ENCODE results near the gene CEP95. TPM values are rescaled to one million over a fixed set of nuclear protein-coding genes. Genes with fewer than 3 reads are reported as not detected.

Gene CEP95
- total RNA-seq, 1 experiment from 2014 or later = 63.8 TPM

DNA sequence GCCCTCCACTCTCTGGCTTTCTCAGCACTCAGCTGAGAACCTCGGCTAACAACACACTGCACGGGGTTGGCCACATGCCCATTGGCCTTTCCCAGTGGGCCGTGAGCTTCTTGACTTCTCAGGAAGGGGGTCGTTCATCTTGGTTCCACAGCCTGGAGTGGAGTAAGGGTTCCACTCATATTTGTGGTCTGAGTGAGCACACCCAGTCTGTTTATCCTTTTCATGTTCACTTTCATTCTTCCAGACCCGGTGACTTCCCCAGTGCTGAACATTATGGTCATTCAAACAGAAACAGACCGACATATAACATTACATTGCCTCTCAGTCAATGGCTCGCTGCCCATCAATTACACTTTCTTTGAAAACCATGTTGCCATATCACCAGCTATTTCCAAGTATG is 49.6 kb upstream of the CEP95 start:
- Mint-ChIP-seq H3K27me3 (ENCODE audit: low read depth) (no peaks in the 10 kb centered on the region), H3K9me3 (no peaks in the 10 kb centered on the region), H3K36me3 (no peaks in the 10 kb centered on the region), H3K27ac (no peak overlapping the region), H3K4me3 (no peak overlapping the region), H3K4me1 (no peaks in the 10 kb centered on the region)
- CTCF ChIA-PET = no interaction called here
- ATAC-seq = no peak
- no peak for DNase-seq (ENCODE audit: low spot score)
- TF ChIP-seq FOXP1 (CRISPR knock-in tag; IDR thresholded peaks at IDR 0.05; ENCODE audit: borderline replicate concordance) = no peak
- no peak for TF ChIP-seq RELA (CRISPR knock-in tag; IDR thresholded peaks at IDR 0.05; ENCODE audit: borderline replicate concordance)
- TF ChIP-seq, protein P1, sequence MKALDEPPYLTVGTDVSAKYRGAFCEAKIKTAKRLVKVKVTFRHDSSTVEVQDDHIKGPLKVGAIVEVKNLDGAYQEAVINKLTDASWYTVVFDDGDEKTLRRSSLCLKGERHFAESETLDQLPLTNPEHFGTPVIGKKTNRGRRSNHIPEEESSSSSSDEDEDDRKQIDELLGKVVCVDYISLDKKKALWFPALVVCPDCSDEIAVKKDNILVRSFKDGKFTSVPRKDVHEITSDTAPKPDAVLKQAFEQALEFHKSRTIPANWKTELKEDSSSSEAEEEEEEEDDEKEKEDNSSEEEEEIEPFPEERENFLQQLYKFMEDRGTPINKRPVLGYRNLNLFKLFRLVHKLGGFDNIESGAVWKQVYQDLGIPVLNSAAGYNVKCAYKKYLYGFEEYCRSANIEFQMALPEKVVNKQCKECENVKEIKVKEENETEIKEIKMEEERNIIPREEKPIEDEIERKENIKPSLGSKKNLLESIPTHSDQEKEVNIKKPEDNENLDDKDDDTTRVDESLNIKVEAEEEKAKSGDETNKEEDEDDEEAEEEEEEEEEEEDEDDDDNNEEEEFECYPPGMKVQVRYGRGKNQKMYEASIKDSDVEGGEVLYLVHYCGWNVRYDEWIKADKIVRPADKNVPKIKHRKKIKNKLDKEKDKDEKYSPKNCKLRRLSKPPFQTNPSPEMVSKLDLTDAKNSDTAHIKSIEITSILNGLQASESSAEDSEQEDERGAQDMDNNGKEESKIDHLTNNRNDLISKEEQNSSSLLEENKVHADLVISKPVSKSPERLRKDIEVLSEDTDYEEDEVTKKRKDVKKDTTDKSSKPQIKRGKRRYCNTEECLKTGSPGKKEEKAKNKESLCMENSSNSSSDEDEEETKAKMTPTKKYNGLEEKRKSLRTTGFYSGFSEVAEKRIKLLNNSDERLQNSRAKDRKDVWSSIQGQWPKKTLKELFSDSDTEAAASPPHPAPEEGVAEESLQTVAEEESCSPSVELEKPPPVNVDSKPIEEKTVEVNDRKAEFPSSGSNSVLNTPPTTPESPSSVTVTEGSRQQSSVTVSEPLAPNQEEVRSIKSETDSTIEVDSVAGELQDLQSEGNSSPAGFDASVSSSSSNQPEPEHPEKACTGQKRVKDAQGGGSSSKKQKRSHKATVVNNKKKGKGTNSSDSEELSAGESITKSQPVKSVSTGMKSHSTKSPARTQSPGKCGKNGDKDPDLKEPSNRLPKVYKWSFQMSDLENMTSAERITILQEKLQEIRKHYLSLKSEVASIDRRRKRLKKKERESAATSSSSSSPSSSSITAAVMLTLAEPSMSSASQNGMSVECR (CRISPR knock-in tag; IDR thresholded peaks at IDR 0.05; ENCODE audit: borderline replicate concordance) = no peak
- POLR2A ChIA-PET = no interaction called here

DNA sequence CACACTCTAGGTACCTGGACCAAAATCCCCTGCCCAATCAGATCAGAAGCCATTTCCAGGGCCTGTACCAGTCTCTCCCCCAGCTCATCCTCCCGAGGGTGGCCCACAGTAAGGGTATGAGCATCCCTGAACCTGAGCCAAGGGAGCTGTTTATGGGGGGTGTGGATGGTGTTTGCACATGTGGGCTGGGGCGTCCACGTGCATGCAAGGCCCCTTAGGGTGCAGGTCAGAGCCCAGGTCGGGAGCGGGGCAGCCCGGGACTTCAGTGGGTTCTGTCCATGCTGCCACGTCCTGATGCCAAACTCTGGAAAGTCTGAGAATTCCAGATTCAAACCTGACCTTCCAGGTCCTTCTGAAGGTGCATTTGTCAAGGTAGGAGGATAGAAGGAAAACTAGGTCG is 48.0 kb upstream of the CEP95 start:
- DNase-seq (ENCODE audit: low spot score) (no peak), ATAC-seq (no peak)
- Mint-ChIP-seq H3K36me3 (no peaks in the 10 kb centered on the region), H3K4me1 (no peaks in the 10 kb centered on the region), H3K4me3 (no peak overlapping the region), H3K27me3 (ENCODE audit: low read depth) (no peaks in the 10 kb centered on the region), H3K9me3 (no peaks in the 10 kb centered on the region), H3K27ac (no peak overlapping the region)
- ChIA-PET CTCF (interaction anchor here (0.6 to 1.5 kb wide), 2 partner anchors 33 to 40 kb away, joined by 3 read pairs; no protein-coding TSS in a partner anchor), POLR2A (no interaction called here)
- TF ChIP-seq, protein P2, sequence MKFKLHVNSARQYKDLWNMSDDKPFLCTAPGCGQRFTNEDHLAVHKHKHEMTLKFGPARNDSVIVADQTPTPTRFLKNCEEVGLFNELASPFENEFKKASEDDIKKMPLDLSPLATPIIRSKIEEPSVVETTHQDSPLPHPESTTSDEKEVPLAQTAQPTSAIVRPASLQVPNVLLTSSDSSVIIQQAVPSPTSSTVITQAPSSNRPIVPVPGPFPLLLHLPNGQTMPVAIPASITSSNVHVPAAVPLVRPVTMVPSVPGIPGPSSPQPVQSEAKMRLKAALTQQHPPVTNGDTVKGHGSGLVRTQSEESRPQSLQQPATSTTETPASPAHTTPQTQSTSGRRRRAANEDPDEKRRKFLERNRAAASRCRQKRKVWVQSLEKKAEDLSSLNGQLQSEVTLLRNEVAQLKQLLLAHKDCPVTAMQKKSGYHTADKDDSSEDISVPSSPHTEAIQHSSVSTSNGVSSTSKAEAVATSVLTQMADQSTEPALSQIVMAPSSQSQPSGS (CRISPR knock-in tag; IDR thresholded peaks at IDR 0.05; ENCODE audit: borderline replicate concordance, low read depth) = no peak
- TF ChIP-seq OVOL2 (CRISPR knock-in tag; IDR thresholded peaks at IDR 0.05; ENCODE audit: borderline replicate concordance) (no peak), PRRX2 (CRISPR knock-in tag; IDR thresholded peaks at IDR 0.05) (no peak), CREB1 (CRISPR knock-in tag; IDR thresholded peaks at IDR 0.05) (no peak), ZNF138 (CRISPR knock-in tag; conservative IDR thresholded peaks at IDR 0.05) (no peak), NR3C1 (CRISPR knock-in tag; conservative IDR thresholded peaks at IDR 0.05; ENCODE audit: low read depth) (no peak), ELF4 (CRISPR knock-in tag; IDR thresholded peaks at IDR 0.05; ENCODE audit: low read depth) (no peak), SMAD4 (CRISPR knock-in tag; IDR thresholded peaks at IDR 0.05) (no peak)
- TF ChIP-seq, protein P3, sequence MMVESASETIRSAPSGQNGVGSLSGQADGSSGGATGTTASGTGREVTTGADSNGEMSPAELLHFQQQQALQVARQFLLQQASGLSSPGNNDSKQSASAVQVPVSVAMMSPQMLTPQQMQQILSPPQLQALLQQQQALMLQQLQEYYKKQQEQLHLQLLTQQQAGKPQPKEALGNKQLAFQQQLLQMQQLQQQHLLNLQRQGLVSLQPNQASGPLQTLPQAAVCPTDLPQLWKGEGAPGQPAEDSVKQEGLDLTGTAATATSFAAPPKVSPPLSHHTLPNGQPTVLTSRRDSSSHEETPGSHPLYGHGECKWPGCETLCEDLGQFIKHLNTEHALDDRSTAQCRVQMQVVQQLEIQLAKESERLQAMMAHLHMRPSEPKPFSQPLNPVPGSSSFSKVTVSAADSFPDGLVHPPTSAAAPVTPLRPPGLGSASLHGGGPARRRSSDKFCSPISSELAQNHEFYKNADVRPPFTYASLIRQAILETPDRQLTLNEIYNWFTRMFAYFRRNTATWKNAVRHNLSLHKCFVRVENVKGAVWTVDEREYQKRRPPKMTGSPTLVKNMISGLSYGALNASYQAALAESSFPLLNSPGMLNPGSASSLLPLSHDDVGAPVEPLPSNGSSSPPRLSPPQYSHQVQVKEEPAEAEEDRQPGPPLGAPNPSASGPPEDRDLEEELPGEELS (CRISPR knock-in tag; IDR thresholded peaks at IDR 0.05) = no peak
- TF ChIP-seq, protein P4, sequence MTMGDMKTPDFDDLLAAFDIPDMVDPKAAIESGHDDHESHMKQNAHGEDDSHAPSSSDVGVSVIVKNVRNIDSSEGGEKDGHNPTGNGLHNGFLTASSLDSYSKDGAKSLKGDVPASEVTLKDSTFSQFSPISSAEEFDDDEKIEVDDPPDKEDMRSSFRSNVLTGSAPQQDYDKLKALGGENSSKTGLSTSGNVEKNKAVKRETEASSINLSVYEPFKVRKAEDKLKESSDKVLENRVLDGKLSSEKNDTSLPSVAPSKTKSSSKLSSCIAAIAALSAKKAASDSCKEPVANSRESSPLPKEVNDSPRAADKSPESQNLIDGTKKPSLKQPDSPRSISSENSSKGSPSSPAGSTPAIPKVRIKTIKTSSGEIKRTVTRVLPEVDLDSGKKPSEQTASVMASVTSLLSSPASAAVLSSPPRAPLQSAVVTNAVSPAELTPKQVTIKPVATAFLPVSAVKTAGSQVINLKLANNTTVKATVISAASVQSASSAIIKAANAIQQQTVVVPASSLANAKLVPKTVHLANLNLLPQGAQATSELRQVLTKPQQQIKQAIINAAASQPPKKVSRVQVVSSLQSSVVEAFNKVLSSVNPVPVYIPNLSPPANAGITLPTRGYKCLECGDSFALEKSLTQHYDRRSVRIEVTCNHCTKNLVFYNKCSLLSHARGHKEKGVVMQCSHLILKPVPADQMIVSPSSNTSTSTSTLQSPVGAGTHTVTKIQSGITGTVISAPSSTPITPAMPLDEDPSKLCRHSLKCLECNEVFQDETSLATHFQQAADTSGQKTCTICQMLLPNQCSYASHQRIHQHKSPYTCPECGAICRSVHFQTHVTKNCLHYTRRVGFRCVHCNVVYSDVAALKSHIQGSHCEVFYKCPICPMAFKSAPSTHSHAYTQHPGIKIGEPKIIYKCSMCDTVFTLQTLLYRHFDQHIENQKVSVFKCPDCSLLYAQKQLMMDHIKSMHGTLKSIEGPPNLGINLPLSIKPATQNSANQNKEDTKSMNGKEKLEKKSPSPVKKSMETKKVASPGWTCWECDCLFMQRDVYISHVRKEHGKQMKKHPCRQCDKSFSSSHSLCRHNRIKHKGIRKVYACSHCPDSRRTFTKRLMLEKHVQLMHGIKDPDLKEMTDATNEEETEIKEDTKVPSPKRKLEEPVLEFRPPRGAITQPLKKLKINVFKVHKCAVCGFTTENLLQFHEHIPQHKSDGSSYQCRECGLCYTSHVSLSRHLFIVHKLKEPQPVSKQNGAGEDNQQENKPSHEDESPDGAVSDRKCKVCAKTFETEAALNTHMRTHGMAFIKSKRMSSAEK (CRISPR knock-in tag; IDR thresholded peaks at IDR 0.05; ENCODE audit: borderline replicate concordance) = no peak
- TF ChIP-seq, protein P5, sequence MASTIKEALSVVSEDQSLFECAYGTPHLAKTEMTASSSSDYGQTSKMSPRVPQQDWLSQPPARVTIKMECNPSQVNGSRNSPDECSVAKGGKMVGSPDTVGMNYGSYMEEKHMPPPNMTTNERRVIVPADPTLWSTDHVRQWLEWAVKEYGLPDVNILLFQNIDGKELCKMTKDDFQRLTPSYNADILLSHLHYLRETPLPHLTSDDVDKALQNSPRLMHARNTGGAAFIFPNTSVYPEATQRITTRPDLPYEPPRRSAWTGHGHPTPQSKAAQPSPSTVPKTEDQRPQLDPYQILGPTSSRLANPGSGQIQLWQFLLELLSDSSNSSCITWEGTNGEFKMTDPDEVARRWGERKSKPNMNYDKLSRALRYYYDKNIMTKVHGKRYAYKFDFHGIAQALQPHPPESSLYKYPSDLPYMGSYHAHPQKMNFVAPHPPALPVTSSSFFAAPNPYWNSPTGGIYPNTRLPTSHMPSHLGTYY (CRISPR knock-in tag; IDR thresholded peaks at IDR 0.05) = no peak
- TF ChIP-seq, protein P6, sequence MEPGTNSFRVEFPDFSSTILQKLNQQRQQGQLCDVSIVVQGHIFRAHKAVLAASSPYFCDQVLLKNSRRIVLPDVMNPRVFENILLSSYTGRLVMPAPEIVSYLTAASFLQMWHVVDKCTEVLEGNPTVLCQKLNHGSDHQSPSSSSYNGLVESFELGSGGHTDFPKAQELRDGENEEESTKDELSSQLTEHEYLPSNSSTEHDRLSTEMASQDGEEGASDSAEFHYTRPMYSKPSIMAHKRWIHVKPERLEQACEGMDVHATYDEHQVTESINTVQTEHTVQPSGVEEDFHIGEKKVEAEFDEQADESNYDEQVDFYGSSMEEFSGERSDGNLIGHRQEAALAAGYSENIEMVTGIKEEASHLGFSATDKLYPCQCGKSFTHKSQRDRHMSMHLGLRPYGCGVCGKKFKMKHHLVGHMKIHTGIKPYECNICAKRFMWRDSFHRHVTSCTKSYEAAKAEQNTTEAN (CRISPR knock-in tag; IDR thresholded peaks at IDR 0.05) = no peak
- TF ChIP-seq, protein P7, sequence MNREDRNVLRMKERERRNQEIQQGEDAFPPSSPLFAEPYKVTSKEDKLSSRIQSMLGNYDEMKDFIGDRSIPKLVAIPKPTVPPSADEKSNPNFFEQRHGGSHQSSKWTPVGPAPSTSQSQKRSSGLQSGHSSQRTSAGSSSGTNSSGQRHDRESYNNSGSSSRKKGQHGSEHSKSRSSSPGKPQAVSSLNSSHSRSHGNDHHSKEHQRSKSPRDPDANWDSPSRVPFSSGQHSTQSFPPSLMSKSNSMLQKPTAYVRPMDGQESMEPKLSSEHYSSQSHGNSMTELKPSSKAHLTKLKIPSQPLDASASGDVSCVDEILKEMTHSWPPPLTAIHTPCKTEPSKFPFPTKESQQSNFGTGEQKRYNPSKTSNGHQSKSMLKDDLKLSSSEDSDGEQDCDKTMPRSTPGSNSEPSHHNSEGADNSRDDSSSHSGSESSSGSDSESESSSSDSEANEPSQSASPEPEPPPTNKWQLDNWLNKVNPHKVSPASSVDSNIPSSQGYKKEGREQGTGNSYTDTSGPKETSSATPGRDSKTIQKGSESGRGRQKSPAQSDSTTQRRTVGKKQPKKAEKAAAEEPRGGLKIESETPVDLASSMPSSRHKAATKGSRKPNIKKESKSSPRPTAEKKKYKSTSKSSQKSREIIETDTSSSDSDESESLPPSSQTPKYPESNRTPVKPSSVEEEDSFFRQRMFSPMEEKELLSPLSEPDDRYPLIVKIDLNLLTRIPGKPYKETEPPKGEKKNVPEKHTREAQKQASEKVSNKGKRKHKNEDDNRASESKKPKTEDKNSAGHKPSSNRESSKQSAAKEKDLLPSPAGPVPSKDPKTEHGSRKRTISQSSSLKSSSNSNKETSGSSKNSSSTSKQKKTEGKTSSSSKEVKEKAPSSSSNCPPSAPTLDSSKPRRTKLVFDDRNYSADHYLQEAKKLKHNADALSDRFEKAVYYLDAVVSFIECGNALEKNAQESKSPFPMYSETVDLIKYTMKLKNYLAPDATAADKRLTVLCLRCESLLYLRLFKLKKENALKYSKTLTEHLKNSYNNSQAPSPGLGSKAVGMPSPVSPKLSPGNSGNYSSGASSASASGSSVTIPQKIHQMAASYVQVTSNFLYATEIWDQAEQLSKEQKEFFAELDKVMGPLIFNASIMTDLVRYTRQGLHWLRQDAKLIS (CRISPR knock-in tag; IDR thresholded peaks at IDR 0.05; ENCODE audit: borderline replicate concordance) = no peak

Data from WTC11 (cell line).